Measurements from ENCODE around the gene NFE2L2. TPM values are rescaled to one million over a fixed set of nuclear protein-coding genes. Genes with fewer than 3 reads are reported as not detected.
"Not testable (repeated sequence)": the region's sequence is repeated elsewhere in the genome, so short reads cannot be mapped to it uniquely, and the experiment has no call there.

The NFE2L2 gene
- total and polyA plus RNA-seq, 5 donors from 2014 or later: 44.5 to 121 (median 60.4) TPM

GRCh38 chr2:177187631-177188312 is 76.8 kb downstream of the NFE2L2 start:
- Mint-ChIP-seq H3K9me3 (no peaks in the 10 kb centered on the region), H3K4me3 (no peak overlapping the region), H3K27ac (no peak overlapping the region), H3K4me1 (no peaks in the 10 kb centered on the region), H3K36me3 (no peaks in the 10 kb centered on the region), H3K27me3 (peaks cover 19% of the 10 kb centered on the region)
- Histone ChIP-seq H3K36me3 (ENCODE audit: control insufficient read depth, insufficient read depth, low read length) (no peaks in the 10 kb centered on the region), H3K27ac (ENCODE audit: insufficient read depth, low read length, poor library complexity, severe bottlenecking) (no peak overlapping the region), H3K4me3 (ENCODE audit: low read depth, low read length) (no peak overlapping the region), H3K4me1 (ENCODE audit: control insufficient read depth, insufficient read depth, low read length, poor library complexity, severe bottlenecking) (no peaks in the 10 kb centered on the region), H3K27me3 (ENCODE audit: control insufficient read depth, insufficient read depth, low read length) (no peaks in the 10 kb centered on the region), H3K9me3 (ENCODE audit: control insufficient read depth in 2 of 2, low read length in 2 of 2) (no peaks in the 10 kb centered on the region)
- DNase-seq: no peak
- ATAC-seq (ENCODE audit: low read depth in 2 of 2): no peak

- not testable (repeated sequence) for H3K9me3 Mint-ChIP-seq; H3K36me3 Mint-ChIP-seq; H3K27ac ChIP-seq (ENCODE audit: insufficient read depth, low read length, poor library complexity, severe bottlenecking); H3K27me3 ChIP-seq (ENCODE audit: control insufficient read depth, insufficient read depth, low read length); H3K36me3 ChIP-seq (ENCODE audit: control insufficient read depth, insufficient read depth, low read length); H3K27ac Mint-ChIP-seq; DNase-seq; H3K9me3 ChIP-seq (ENCODE audit: control insufficient read depth in 2 of 2, low read length in 2 of 2); ATAC-seq (ENCODE audit: low read depth in 2 of 2); H3K4me1 ChIP-seq (ENCODE audit: control insufficient read depth, insufficient read depth, low read length, poor library complexity, severe bottlenecking); H3K4me3 ChIP-seq (ENCODE audit: low read depth, low read length); H3K4me1 Mint-ChIP-seq; H3K4me3 Mint-ChIP-seq
- H3K27me3 Mint-ChIP-seq: peaks cover 19% of the 10 kb centered on the region
Measured at GRCh38 chr2:177186038-177186437, 78.5 kb downstream of the NFE2L2 start.

- H3K36me3 ChIP-seq (ENCODE audit: control insufficient read depth, insufficient read depth, low read length): no peaks in the 10 kb centered on the region
- H3K4me1 Mint-ChIP-seq: no peaks in the 10 kb centered on the region
- ATAC-seq (ENCODE audit: low read depth in 2 of 2): no peak
- H3K4me3 ChIP-seq (ENCODE audit: low read depth, low read length): no peak overlapping the region
- peaks cover 19% of the 10 kb centered on the region for H3K27me3 Mint-ChIP-seq
- no peak overlapping the region for H3K27ac Mint-ChIP-seq
- no peak overlapping the region for H3K4me3 Mint-ChIP-seq
- H3K9me3 ChIP-seq (ENCODE audit: control insufficient read depth in 2 of 2, low read length in 2 of 2): no peaks in the 10 kb centered on the region
- H3K4me1 ChIP-seq (ENCODE audit: control insufficient read depth, insufficient read depth, low read length, poor library complexity, severe bottlenecking): no peaks in the 10 kb centered on the region
- DNase-seq: no peak
- no peaks in the 10 kb centered on the region for H3K36me3 Mint-ChIP-seq
- no peaks in the 10 kb centered on the region for H3K9me3 Mint-ChIP-seq
- no peak overlapping the region for H3K27ac ChIP-seq (ENCODE audit: insufficient read depth, low read length, poor library complexity, severe bottlenecking)
- no peaks in the 10 kb centered on the region for H3K27me3 ChIP-seq (ENCODE audit: control insufficient read depth, insufficient read depth, low read length)
Measured at GRCh38 chr2:177184606-177185005, 79.9 kb downstream of the NFE2L2 start.

- H3K9me3 ChIP-seq (ENCODE audit: control insufficient read depth in 2 of 2, low read length in 2 of 2): no peaks in the 10 kb centered on the region
Measured at GRCh38 chr2:177183860-177184259, 80.7 kb downstream of the NFE2L2 start.

More at GRCh38 chr2:177183860-177184259, 80.7 kb downstream of the NFE2L2 start:
- peaks cover 19% of the 10 kb centered on the region for H3K27me3 Mint-ChIP-seq
- Histone ChIP-seq H3K4me1 (ENCODE audit: control insufficient read depth, insufficient read depth, low read length, poor library complexity, severe bottlenecking) (no peaks in the 10 kb centered on the region), H3K4me3 (ENCODE audit: low read depth, low read length) (no peak overlapping the region), H3K27ac (ENCODE audit: insufficient read depth, low read length, poor library complexity, severe bottlenecking) (no peak overlapping the region), H3K27me3 (ENCODE audit: control insufficient read depth, insufficient read depth, low read length) (no peaks in the 10 kb centered on the region), H3K36me3 (ENCODE audit: control insufficient read depth, insufficient read depth, low read length) (no peaks in the 10 kb centered on the region)
- H3K4me3 Mint-ChIP-seq: no peak overlapping the region
- no peaks in the 10 kb centered on the region for H3K9me3 Mint-ChIP-seq
- no peaks in the 10 kb centered on the region for H3K4me1 Mint-ChIP-seq
- no peak for DNase-seq
- no peak overlapping the region for H3K27ac Mint-ChIP-seq
- no peak for ATAC-seq (ENCODE audit: low read depth in 2 of 2)
- H3K36me3 Mint-ChIP-seq: no peaks in the 10 kb centered on the region

Other genes starting within 250 kb of the NFE2L2 start
- gene HNRNPA3, start 51.9 kb downstream of the NFE2L2 start, total RNA-seq: 231 TPM
- 10 to 100 TPM; 38.8 to 62.8 (median 56.2) TPM for gene HNRNPA3, start 51.9 kb downstream of the NFE2L2 start, polyA plus RNA-seq
- 29.4 TPM for gene AGPS, start 128.0 kb upstream of the NFE2L2 start, total RNA-seq
- gene AGPS, start 128.0 kb upstream of the NFE2L2 start, polyA plus RNA-seq: 10 to 100 TPM; 15.6 to 23.1 (median 19.7) TPM